Astrocyte (in vitro differentiated cells and primary cell): Measurements from ENCODE around the gene PCDHGA1.

Experiments
- CTCF ChIP-seq: IDR thresholded peaks from 2 replicates; pipeline ENCODE4 v1.5.1; 2011; ENCODE audit warnings: low read depth, mild to moderate bottlenecking, inconsistent platforms, low read length, moderate library complexity; ENCODE audit not compliant: insufficient read depth
- EZH2 ChIP-seq: IDR thresholded peaks from 2 replicates; pipeline ENCODE4 v1.6.1; 2012; ENCODE audit warnings: mild to moderate bottlenecking, low read length, inconsistent platforms; ENCODE audit not compliant: insufficient read depth

GRCh38 chr5:141351591-141351990 lies 21.3 kb downstream of the PCDHGA1 start:
- no peak for TF ChIP-seq CTCF
- TF ChIP-seq EZH2, result no peak
